HFFc6 (cell line): ENCODE data around the gene IL1RL2. TPM values are rescaled to one million over a fixed set of nuclear protein-coding genes. Genes with fewer than 3 reads are reported as not detected.

ENCODE experiments used
- DNase-seq: peaks from one replicate; pipeline ENCODE4 v3.0.0-alpha.2; 2018
- H3K27ac Mint-ChIP-seq: 2 replicates; pipeline ENCODE4 v1.8.0; 2020; ENCODE audit warnings: mild to moderate bottlenecking, mixed read lengths
- H3K27me3 Mint-ChIP-seq: 2 replicates; pipeline ENCODE4 v1.8.0; 2021; ENCODE audit warnings: mild to moderate bottlenecking, moderate library complexity, mixed read lengths; ENCODE audit not compliant: insufficient read depth
- H3K36me3 Mint-ChIP-seq: 2 replicates; pipeline ENCODE4 v1.8.0; 2021; ENCODE audit warnings: low read depth, mixed read lengths
- H3K4me1 Mint-ChIP-seq: 2 replicates; pipeline ENCODE4 v1.8.0; 2020; ENCODE audit warnings: low read depth, mixed read lengths
- H3K4me3 Mint-ChIP-seq: 2 replicates; pipeline ENCODE4 v1.8.0; 2020; ENCODE audit warnings: mild to moderate bottlenecking, moderate library complexity, mixed read lengths
- H3K9me3 Mint-ChIP-seq: 2 replicates; pipeline ENCODE4 v1.8.0; 2020; ENCODE audit warnings: mild to moderate bottlenecking, mixed read lengths
- total RNA-seq, 6 experiments: library from RNA; stranded (reverse); fragmentation: NEBNext Ultra II Directional; extraction: Animal tissue kit (Norgen Biotek cat#: 25700); gene quantifications; 2 replicates in 1 of 6; 3 replicates in 5 of 6; pipeline ENCODE4 v1.2.3, GENCODE V29; 2021
- TF ChIP-seq, protein P1 (sequence below): fragments of 200-600 bp; sonication (generic); IDR thresholded peaks from 2 replicates; pipeline ENCODE4 v1.5.0; 2021; ENCODE audit warnings: antibody characterized with exemption, mild to moderate bottlenecking

The IL1RL2 gene
- total RNA-seq, 6 experiments from 2014 or later: not detected

DNA sequence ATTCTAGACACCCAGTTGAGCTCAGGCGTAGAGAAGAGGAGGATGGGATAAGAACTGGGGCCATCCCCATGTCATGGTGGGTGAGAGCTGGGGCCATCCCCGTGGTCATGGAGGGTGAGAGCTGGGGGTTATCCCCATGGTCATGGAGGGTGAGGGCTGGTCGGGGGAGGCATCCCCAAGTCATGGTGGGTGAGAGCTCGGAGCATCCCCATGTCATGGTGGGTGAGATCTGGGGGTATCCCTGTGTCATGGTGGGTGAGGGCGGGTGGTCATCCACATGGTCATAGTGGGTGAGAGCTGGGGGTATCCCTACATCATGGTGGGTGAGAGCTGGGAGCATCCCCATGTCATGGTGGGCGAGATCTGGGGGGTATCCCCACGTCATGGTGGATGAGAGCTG, 52.5 kb downstream of the IL1RL2 start:
- H3K9me3 Mint-ChIP-seq: no peaks in the 10 kb centered on the region
- no peaks in the 10 kb centered on the region for H3K36me3 Mint-ChIP-seq
- H3K4me1 Mint-ChIP-seq: peaks cover 41% of the 10 kb centered on the region
- no peak overlapping the region for H3K4me3 Mint-ChIP-seq
- no peak for DNase-seq
- TF ChIP-seq, protein P1, sequence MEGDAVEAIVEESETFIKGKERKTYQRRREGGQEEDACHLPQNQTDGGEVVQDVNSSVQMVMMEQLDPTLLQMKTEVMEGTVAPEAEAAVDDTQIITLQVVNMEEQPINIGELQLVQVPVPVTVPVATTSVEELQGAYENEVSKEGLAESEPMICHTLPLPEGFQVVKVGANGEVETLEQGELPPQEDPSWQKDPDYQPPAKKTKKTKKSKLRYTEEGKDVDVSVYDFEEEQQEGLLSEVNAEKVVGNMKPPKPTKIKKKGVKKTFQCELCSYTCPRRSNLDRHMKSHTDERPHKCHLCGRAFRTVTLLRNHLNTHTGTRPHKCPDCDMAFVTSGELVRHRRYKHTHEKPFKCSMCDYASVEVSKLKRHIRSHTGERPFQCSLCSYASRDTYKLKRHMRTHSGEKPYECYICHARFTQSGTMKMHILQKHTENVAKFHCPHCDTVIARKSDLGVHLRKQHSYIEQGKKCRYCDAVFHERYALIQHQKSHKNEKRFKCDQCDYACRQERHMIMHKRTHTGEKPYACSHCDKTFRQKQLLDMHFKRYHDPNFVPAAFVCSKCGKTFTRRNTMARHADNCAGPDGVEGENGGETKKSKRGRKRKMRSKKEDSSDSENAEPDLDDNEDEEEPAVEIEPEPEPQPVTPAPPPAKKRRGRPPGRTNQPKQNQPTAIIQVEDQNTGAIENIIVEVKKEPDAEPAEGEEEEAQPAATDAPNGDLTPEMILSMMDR: no peak
- H3K27ac Mint-ChIP-seq: peak overlapping the region; percentile 54
- H3K27me3 Mint-ChIP-seq: peaks cover 2% of the 10 kb centered on the region; the same call in 1 of the 2 replicates

DNA sequence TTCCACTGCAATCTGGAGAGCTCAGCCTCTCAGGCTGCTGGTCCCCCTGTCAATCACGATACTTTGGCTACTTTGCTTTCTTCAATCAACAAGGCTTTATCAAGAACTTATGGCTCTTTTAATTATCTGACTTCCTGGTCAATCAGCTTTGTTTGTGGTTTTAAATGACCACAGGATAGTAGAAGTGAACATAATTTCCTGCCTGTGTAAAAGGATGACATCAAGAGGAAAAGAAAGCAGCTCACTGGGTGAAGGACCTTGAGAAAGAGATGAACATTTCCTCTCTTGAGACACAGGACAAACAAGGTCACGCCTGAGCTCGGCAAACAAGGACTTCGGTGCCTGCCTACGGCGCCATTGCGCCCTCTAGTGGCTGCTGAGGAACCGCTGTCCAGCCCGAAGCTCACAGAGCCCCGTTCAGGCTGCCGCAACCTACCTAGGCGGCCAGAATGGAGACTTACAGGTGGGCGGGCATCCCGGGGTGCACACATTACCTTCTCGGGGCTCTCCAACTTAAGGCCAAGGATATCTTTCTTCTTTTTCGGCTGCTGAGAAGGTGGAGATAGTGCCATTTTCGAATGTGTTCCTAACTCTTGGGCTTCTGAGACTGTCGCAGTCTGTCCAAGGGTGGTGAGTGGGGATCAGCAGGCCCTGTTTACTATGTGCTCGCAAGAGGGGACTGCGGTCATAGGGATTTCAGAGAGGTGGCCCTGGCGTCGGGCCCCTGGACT, 54.0 kb downstream of the IL1RL2 start:
- no peaks in the 10 kb centered on the region for H3K36me3 Mint-ChIP-seq

DNA sequence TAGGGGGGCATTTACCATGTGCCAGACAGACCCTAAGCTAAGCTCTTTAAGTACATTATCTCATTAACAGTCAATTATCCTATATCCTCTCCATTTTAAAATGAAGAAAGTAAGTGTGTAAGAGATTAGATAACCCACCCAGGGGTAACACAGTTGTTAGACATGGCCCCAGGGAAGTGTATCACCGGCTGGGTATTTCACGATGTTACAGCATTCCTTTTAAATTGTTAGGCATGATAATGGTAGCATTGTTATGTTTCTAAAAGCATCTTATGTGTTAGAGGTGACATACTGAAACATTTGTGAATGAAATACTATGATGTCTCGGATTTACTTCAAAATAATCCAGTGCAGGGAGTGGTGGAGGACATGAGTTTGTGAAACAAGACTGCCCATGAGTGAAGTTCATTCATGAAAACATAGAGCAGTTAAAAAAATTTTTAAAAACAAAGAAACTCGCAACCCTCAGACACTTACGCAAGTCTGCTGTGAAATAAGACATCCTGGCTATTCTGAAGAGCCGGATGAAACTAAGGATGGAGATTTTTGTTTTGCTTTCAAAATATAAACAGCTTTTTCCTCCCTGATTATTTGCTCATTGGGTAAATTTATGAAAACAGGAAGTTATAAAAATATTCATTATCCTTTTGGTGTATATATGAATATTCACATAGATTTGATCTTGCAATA, 54.9 kb downstream of the IL1RL2 start:
- no peak for DNase-seq
- H3K9me3 Mint-ChIP-seq: no peaks in the 10 kb centered on the region
- H3K27me3 Mint-ChIP-seq: peaks cover 5% of the 10 kb centered on the region
- H3K36me3 Mint-ChIP-seq: no peaks in the 10 kb centered on the region
- H3K4me1 Mint-ChIP-seq: peaks cover 56% of the 10 kb centered on the region
- H3K4me3 Mint-ChIP-seq: no peak overlapping the region
- H3K27ac Mint-ChIP-seq: no peak overlapping the region
- TF ChIP-seq, protein P1: no peak

More for the DNA sequence above, 54.0 kb downstream of the IL1RL2 start:
- Mint-ChIP-seq H3K27ac (peak overlapping the region; percentile 78), H3K4me1 (peaks cover 52% of the 10 kb centered on the region), H3K4me3 (peak overlapping the region; percentile 77), H3K27me3 (peaks cover 5% of the 10 kb centered on the region), H3K9me3 (no peaks in the 10 kb centered on the region)
- peak; percentile 90 for DNase-seq
- TF ChIP-seq, protein P1: peak; percentile 100

DNA sequence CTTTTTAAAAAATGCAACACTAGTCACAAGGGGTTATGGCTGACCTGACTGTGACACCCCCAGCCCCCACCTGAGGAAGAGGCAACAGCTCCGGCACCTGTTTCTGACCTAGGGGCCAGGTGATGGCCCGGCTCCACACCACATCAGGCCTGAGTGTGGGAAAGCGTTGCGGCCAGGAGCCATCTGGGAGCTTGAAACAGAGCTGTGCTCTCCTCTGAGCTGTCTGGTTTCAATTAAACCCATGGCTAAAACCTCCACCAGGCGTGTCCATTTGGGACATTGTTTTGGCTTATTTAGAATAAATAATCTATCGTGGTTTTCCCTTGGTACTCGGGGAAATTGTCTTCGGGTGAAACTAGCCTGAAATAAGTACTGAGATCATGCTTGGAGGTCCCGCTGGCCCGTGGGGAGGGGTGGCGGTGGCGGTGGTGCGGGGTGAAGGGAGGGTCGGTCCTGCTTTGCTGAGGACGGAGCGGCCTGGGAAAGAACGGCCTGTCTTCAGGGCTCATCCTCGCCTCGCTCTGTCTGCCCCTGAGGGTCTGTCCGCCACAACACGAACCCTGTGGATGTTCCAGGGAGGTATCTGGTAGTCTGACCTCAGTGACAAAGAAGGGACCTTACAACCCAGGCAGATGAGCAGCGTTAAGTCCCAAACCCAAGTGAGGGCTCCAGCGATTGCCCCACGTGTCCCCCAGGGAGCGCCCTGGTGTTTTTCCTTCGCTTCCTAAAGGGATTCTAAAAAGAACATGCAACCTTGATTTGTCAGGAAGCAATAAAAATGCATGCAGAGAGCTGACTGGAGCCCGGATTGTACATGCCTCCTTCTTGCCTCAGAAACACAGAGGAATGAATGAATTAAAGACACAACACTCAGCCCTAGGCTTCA, 58.7 kb downstream of the IL1RL2 start:
- peaks cover 30% of the 10 kb centered on the region for H3K4me1 Mint-ChIP-seq
- H3K4me3 Mint-ChIP-seq: peak overlapping the region; percentile 42
- H3K36me3 Mint-ChIP-seq: no peaks in the 10 kb centered on the region
- H3K27ac Mint-ChIP-seq: no peak overlapping the region
- H3K27me3 Mint-ChIP-seq: peaks cover 17% of the 10 kb centered on the region
- peak; percentile 48 for DNase-seq
- H3K9me3 Mint-ChIP-seq: no peaks in the 10 kb centered on the region
- TF ChIP-seq, protein P1: peak; percentile 69

DNA sequence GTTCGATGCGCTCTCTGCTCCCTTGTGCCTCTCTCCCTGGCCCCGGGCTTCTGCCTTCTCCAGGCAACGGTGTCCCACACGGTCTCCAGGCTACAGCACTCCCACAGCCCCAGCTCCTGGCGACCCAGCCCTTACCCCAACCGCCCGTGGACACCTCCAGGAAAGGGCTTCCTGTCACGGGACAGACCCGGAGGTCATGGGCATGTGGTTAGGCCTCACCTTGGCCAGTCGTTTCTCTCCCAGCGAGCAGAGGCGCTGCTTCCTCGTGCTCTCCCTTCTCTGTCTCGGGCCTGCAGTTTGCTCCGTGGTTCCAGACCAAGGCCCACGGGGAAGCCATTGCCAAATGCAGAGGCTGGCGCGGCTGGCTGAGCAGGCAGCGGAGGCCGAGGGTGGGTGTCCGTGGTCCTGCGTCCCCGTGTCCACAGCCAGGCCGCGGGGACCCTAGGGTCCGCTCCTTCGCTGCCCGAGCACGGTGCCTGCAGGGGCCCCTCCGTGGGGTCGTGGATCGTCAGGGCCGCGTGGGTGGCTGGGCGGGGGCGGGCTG, 63.5 kb downstream of the IL1RL2 start:
- Mint-ChIP-seq H3K27me3 (peaks cover 23% of the 10 kb centered on the region), H3K36me3 (0 out of 2 replicates have a peak, but pooled peaks cover 4% of the 10 kb centered on the region), H3K4me3 (no peak overlapping the region; the same call in 1 of the 2 replicates), H3K27ac (no peak overlapping the region), H3K4me1 (peaks cover 17% of the 10 kb centered on the region), H3K9me3 (no peaks in the 10 kb centered on the region)
- TF ChIP-seq, protein P1: no peak
- no peak for DNase-seq
